Omental fat pad (tissue), 4 donors: ENCODE data around the gene IRF8. TPM values are rescaled to one million over a fixed set of nuclear protein-coding genes. Genes with fewer than 3 reads are reported as not detected.

Experiments used
- ATAC-seq: fragments of 150-250 bp; one replicate; pipeline ENCODE4 v1.9.1; 2016; ENCODE audit warnings: mild to moderate bottlenecking, moderate library complexity; ENCODE audit not compliant: low FRiP score
- DNase-seq: peaks from one replicate; pipeline ENCODE4 v3.0.0-alpha.2; 2019; ENCODE audit warnings: low spot score
- total RNA-seq, 4 donors: library from RNA; depleted of rRNA; stranded (reverse); fragments of >200 nt; gene quantifications; one replicate each; pipeline ENCODE4 v1.1.0, GENCODE V29; 2016
- TF ChIP-seq, protein P1 (sequence below), 3 donors: fragments of 450-650 bp; IDR thresholded peaks; one replicate each; pipeline ENCODE4 v1.5.1; 2016 to 2017; ENCODE audit warnings: antibody characterized with exemption in 3 of 3, mild to moderate bottlenecking in 3 of 3, moderate library complexity in 2 of 3

The IRF8 gene
- total RNA-seq, 4 donors from 2014 or later, result 32.5 to 134 (median 65.8) TPM

DNA sequence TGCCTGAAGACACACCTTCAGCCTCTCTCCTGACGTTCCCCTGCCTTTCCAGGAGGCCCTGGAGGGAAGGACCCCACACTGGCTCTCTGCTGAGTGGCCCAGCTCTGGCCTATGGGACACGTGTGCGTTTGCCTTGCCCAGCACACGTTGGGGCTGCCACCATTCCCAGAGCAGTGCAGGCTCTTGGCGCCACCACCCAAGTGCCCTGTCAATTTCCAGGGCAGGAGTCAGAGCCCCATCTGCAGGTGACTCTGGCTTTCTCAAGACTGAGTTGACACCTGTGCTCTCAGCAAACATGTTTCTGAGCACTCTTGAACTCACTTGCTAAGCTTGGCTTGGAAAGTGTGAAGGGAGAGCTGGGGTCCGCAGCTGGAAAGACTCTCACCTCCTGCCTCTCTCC lies 4.7 kb upstream of the IRF8 start:
- TF ChIP-seq, protein P1, sequence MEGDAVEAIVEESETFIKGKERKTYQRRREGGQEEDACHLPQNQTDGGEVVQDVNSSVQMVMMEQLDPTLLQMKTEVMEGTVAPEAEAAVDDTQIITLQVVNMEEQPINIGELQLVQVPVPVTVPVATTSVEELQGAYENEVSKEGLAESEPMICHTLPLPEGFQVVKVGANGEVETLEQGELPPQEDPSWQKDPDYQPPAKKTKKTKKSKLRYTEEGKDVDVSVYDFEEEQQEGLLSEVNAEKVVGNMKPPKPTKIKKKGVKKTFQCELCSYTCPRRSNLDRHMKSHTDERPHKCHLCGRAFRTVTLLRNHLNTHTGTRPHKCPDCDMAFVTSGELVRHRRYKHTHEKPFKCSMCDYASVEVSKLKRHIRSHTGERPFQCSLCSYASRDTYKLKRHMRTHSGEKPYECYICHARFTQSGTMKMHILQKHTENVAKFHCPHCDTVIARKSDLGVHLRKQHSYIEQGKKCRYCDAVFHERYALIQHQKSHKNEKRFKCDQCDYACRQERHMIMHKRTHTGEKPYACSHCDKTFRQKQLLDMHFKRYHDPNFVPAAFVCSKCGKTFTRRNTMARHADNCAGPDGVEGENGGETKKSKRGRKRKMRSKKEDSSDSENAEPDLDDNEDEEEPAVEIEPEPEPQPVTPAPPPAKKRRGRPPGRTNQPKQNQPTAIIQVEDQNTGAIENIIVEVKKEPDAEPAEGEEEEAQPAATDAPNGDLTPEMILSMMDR (IDR thresholded peaks at IDR 0.05), result no peak
- ATAC-seq (no peak), DNase-seq (no peak)

DNA sequence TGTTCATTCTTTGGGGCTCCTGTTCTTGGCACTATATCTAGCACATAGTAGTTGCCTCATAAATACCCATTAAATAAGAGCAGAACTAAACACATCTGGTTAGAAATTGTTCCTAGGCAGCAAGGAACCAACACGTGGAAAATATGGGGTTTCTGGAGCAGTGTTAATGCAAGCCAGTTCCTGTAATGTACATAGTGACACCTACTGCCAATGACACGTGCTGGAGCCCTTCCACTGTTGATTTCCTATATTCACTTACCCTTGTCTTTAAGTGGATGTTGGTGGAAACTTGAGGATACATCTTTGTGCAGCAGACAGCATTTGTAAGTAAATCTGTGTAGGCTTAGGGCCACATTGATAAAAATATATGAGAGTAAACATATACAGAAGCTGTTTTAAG lies 1.6 kb upstream of the IRF8 start:
- ATAC-seq (no peak), DNase-seq (no peak)
- TF ChIP-seq, protein P1 (IDR thresholded peaks at IDR 0.05), result no peak

DNA sequence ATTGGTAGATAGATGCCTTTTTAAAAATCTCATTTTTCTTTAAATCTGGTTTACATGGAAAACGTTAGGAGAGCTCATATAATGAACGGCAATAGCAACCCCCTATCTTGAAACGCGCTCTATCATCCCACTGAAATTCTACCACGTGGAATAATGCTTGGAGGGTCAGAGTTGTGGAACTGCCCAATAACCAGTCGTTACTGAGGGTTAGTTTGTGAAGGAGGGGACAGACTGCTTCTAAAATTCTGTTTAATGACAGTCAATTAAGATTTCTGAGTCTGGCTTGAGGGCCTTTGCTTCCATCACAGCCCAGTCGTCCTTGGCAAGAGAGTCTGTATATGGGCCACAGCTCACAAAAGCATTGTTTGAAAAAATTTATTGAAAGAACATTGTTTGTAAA lies 482 bp downstream of the IRF8 start:
- ATAC-seq, result no peak
- no peak for DNase-seq
- TF ChIP-seq, protein P1 (IDR thresholded peaks at IDR 0.05), result no peak

DNA sequence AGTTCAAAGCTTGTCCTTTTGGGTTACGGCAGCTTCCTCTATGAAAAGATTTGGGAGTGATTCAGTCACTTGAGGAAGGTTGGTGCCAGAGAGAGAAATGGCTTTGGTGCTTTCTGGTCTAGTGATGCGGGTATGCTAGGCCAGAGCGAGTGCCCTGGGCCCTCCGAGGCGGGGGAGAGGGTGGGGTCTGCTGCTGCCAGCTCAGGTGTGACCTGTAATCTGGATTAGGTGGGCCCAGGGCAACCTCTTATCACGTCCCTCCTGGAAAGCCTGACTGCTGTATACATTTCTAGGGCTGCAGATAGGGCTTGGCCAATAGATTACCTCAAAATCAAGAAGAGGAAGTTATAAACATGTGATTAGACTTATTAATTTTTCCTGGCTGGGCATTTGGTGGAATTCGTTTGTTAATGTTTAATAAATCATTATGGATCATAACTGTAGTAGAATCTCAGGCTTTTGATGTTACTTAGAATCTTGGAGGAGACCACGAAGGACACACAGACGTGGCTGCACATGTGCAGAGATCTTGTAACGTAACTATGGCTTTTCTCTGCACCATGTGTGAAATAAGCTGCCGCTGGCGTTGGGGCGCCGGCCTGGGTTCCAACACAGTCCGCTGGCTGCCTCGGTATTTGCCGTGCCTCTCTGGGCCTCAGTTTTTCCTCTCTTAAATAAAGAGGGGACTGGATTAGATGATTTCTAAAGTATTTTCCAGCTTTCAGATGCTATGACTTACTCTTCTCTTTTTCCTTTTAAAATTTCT lies 1.2 kb downstream of the IRF8 start:
- TF ChIP-seq, protein P1 (IDR thresholded peaks at IDR 0.05), result no peak
- ATAC-seq (no peak), DNase-seq (no peak)

DNA sequence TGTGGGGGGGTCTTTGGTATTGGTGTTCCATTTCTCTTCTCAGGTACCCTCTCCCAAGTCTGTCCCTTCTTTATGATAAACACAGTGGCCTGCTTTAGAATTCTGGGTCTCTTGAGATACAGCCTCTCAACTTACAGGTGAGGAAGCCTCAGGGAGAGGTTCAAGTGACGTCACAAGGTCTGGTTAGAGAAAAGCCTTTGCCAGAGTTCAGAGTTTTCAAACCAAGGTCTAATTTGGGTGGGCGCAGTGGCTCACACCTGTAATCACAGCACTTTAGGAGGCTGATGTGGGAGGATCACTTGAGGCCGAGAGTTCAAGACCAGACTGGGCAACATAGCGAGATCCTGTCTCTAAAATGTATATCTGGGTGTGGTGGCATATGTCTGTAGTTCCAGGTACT lies 2.1 kb downstream of the IRF8 start:
- DNase-seq (no peak), ATAC-seq (no peak)
- TF ChIP-seq, protein P1 (IDR thresholded peaks at IDR 0.05), result no peak

DNA sequence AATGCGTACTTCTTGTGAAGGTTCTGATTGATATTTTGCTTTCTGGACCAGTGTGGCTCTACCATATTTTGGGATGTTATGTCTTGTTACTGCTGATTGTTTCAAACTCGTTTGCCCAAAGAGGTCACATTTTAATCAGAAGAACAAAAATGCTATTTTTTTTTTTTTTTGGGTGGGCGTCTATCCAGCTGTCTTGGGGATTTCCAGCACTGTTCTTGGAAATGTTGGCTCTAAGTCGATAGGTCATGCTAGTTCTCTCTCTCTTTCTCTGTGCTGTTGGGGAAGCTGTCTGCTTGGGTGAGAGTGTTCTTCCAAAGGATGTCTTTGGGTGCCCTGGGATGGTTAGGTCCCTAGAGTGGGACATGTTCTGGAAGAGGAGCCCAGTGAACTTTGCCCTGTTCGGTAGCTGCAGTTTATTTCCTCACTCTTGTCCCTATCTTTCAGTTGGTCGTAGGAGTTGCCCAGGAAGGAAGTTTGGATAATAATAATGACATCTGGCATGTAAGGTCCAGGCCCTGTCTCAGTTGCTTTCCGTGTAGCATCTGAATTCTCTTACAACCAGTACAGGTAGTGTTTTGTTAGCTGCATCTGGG lies 2.9 kb downstream of the IRF8 start:
- DNase-seq (no peak), ATAC-seq (no peak)
- TF ChIP-seq, protein P1 (IDR thresholded peaks at IDR 0.05), result no peak
